Type B pancreatic cell (in vitro differentiated cells): Measurements from ENCODE around the gene TUBA1A. TPM values are rescaled to one million over a fixed set of nuclear protein-coding genes. Genes with fewer than 3 reads are reported as not detected.
A peak's percentile ranks its signal among the peaks of the same experiment; 100 is the strongest.

ENCODE experiments used
- DNase-seq: peaks from one replicate; pipeline ENCODE4 v3.0.0; 2021; ENCODE audit warnings: mixed read lengths; ENCODE audit not compliant: unreplicated experiment; ENCODE audit errors: extremely low spot score
- H3K27ac Mint-ChIP-seq: 2 replicates; pipeline ENCODE4 v1.8.0; 2021; ENCODE audit warnings: mild to moderate bottlenecking, mixed read lengths
- H3K27me3 Mint-ChIP-seq: 2 replicates; pipeline ENCODE4 v1.8.0; 2021; ENCODE audit warnings: mixed read lengths
- H3K36me3 Mint-ChIP-seq: 2 replicates; pipeline ENCODE4 v1.8.0; 2021; ENCODE audit warnings: mixed read lengths
- H3K4me1 Mint-ChIP-seq: one replicate; pipeline ENCODE4 v1.8.0; 2021; ENCODE audit warnings: mixed read lengths; ENCODE audit not compliant: unreplicated experiment
- H3K4me3 Mint-ChIP-seq: 2 replicates; pipeline ENCODE4 v1.8.0; 2021; ENCODE audit warnings: mild to moderate bottlenecking, mixed read lengths
- H3K9me3 Mint-ChIP-seq: 2 replicates; pipeline ENCODE4 v1.8.0; 2021; ENCODE audit warnings: mixed read lengths
- CTCF ChIP-seq: fragments of 200-600 bp; sonication (generic); conservative IDR thresholded peaks from 2 replicates; pipeline ENCODE4 v1.5.0; 2021; ENCODE audit warnings: antibody characterized with exemption, mild to moderate bottlenecking
- total RNA-seq: library from RNA; stranded (reverse); gene quantifications from 2 replicates; pipeline ENCODE4 v1.2.1, GENCODE V29; 2021; ENCODE audit warnings: low replicate concordance

Gene TUBA1A
- total RNA-seq, 1 donor from 2014 or later, result 489 TPM

- Mint-ChIP-seq H3K4me3 (no peak overlapping the region), H3K36me3 (no peaks in the 10 kb centered on the region), H3K27me3 (no peaks in the 10 kb centered on the region), H3K4me1 (no peaks in the 10 kb centered on the region), H3K27ac (no peak overlapping the region), H3K9me3 (no peaks in the 10 kb centered on the region)
- TF ChIP-seq CTCF, result no peak
- no peak for DNase-seq
These were observed 19.8 kb upstream of the TUBA1A start for GRCh38 chr12:49208676-49209075.

- TF ChIP-seq CTCF, result no peak
- Mint-ChIP-seq H3K4me1 (no peaks in the 10 kb centered on the region), H3K27ac (no peak overlapping the region), H3K9me3 (no peaks in the 10 kb centered on the region), H3K36me3 (no peaks in the 10 kb centered on the region), H3K27me3 (no peaks in the 10 kb centered on the region), H3K4me3 (no peak overlapping the region)
- no peak for DNase-seq
These were observed 19.3 kb upstream of the TUBA1A start for GRCh38 chr12:49208146-49208545.

DNA sequence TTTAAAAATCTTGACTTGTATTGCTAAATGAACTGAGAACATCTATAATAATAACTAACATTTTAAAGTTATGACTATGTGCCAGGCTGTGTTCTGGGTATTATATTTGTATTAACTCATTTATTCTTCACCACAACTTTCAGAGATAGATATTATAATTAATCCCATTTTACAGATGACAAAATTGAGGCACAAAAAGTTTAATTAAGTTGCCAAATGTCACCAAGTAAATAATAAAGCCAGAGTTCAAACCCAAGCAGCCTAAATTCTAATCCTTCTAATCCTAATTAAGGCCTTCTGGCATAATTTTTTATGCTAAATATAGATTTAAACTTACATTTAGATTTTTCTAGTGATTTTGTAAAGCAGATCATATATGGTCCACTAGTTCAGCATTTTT lies 17.5 kb upstream of the TUBA1A start:
- Mint-ChIP-seq H3K9me3 (no peaks in the 10 kb centered on the region), H3K4me3 (no peak overlapping the region), H3K36me3 (no peaks in the 10 kb centered on the region), H3K27ac (no peak overlapping the region), H3K27me3 (no peaks in the 10 kb centered on the region), H3K4me1 (peaks cover 8% of the 10 kb centered on the region)
- TF ChIP-seq CTCF, result no peak
- DNase-seq, result no peak

DNA sequence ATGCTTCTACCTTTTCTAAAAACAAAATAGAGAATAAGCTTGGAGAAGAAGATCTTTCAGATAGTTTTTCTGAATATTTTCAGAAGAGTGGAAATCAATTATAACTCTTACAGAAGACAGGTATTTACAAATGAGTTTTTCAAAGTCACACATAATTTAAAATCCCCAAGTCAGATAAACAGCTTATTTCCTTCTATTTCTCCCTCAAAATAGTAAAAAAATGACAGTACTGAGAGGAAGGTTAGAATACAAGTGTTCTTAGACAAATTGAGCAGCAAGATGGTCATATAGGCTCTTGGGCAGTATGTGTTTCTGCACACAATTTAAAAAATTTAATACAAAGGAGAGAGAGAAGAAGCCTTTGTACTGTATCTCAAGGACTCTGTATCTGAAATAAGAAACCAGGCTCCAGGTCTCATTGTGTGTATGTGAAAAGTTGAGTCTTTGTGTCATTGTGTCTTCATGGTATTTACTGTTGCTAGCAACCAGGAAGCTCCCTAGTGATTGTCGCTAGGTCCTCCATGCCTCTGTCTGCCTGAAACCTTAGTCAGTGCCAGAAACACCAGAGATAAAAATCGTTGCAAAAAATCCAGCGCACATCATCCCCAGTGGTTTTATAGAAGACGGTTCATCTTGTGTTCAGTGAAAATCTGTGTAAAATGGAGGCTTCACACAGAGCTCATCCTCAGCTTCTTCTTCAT lies 12.9 kb upstream of the TUBA1A start:
- Mint-ChIP-seq H3K9me3 (no peaks in the 10 kb centered on the region), H3K27me3 (no peaks in the 10 kb centered on the region), H3K36me3 (no peaks in the 10 kb centered on the region), H3K27ac (peak overlapping the region; percentile 80), H3K4me3 (peak overlapping the region; percentile 56), H3K4me1 (peaks cover 24% of the 10 kb centered on the region)
- TF ChIP-seq CTCF, result no peak
- no peak for DNase-seq

GRCh38 chr12:49200919-49201594 lies 12.2 kb upstream of the TUBA1A start:
- peaks cover 25% of the 10 kb centered on the region for H3K4me1 Mint-ChIP-seq

More at GRCh38 chr12:49200919-49201594, 12.2 kb upstream of the TUBA1A start:
- peak overlapping the region; percentile 56 for H3K4me3 Mint-ChIP-seq
- H3K27ac Mint-ChIP-seq, result peak overlapping the region; percentile 80
- DNase-seq, result no peak
- H3K9me3 Mint-ChIP-seq, result no peaks in the 10 kb centered on the region
- TF ChIP-seq CTCF, result no peak
- H3K27me3 Mint-ChIP-seq, result no peaks in the 10 kb centered on the region
- no peaks in the 10 kb centered on the region for H3K36me3 Mint-ChIP-seq
